Lung (tissue), 12 donors: ENCODE data around the gene VAT1L. TPM values are rescaled to one million over a fixed set of nuclear protein-coding genes. Genes with fewer than 3 reads are reported as not detected.
A peak's percentile ranks its signal among the peaks of the same experiment; 100 is the strongest.

Experiments
- ATAC-seq: fragments of 200-7000 bp; cut with Tn5 transposase; one replicate; pipeline ENCODE4 v1.9.1; 2020; ENCODE audit warnings: moderate number of reproducible peaks; ENCODE audit not compliant: insufficient read depth, low FRiP score
- DNase-seq, 3 donors: peaks; one replicate each; pipeline ENCODE4 v3.0.0-alpha.2; 2013 to 2017
- H3K27ac ChIP-seq, 2 donors: one replicate each; pipeline ENCODE4 v1.5.1; 2013; ENCODE audit warnings: mild to moderate bottlenecking in 2 of 2, moderate library complexity in 2 of 2, control low read depth in 1 of 2, inconsistent platforms in 1 of 2, low read depth in 1 of 2, low read length in 1 of 2
- H3K27me3 ChIP-seq, 3 donors: one replicate each; pipeline ENCODE4 v1.5.1; 2013; ENCODE audit warnings: low read length in 2 of 3; ENCODE audit not compliant: control insufficient read depth in 3 of 3, insufficient read depth in 3 of 3
- H3K36me3 ChIP-seq, 4 donors: one replicate each; pipeline ENCODE4 v1.5.1; 2013; ENCODE audit warnings: low read length in 4 of 4, mild to moderate bottlenecking in 1 of 4, moderate library complexity in 1 of 4; ENCODE audit not compliant: control insufficient read depth in 4 of 4, insufficient read depth in 4 of 4
- H3K4me1 ChIP-seq, 5 donors: one replicate each; pipeline ENCODE4 v1.5.1; 2013; ENCODE audit warnings: low read length in 5 of 5, mild to moderate bottlenecking in 2 of 5, moderate library complexity in 1 of 5; ENCODE audit not compliant: control insufficient read depth in 5 of 5, insufficient read depth in 5 of 5
- H3K4me3 ChIP-seq: one replicate; pipeline ENCODE4 v1.5.1; 2013; ENCODE audit warnings: mild to moderate bottlenecking, control low read depth, moderate library complexity
- H3K9ac ChIP-seq, 2 donors: one replicate each; pipeline ENCODE4 v1.5.1; 2013; ENCODE audit warnings: low read length in 2 of 2, control low read depth in 1 of 2; ENCODE audit not compliant: insufficient read depth in 1 of 2
- H3K9me3 ChIP-seq, 4 donors: one replicate each; pipeline ENCODE4 v1.5.1; 2013; ENCODE audit warnings: low read length in 3 of 4, mild to moderate bottlenecking in 1 of 4, moderate library complexity in 1 of 4; ENCODE audit not compliant: control insufficient read depth in 4 of 4, insufficient read depth in 3 of 4
- WGBS, 2 donors: extraction: QIAGEN DNeasy Blood & Tissue Kit; methylation state at CpG; one replicate each; pipeline ENCODE4 v1.1.7; 2013; 5-methylcytosine and 5-hydroxymethylcytosine counted together
- polyA plus RNA-seq, 2 donors: library from polyadenylated mRNA; stranded (reverse); fragments of 200-250 nt; gene quantifications; one replicate each; pipeline ENCODE4 v1.2.1, GENCODE V29; 2013
- total RNA-seq, 2 donors: library from RNA; depleted of rRNA in 1 of 2; stranded (reverse); fragments of >200 nt in 1 of 2; gene quantifications; one replicate each; pipeline ENCODE4 v1.2.1, GENCODE V29; 2014 to 2021
- TF ChIP-seq, protein P1 (sequence below): IDR thresholded peaks from 2 replicates; pipeline ENCODE4 v1.5.1; 2012; ENCODE audit warnings: mild to moderate bottlenecking; ENCODE audit errors: control extremely low read depth, extremely low read depth
- donor health status: control.
- donor health status: control.
- donor health status: Bipolar disorder and iron deficiency.
- donor health status: healthy.
- donor health status: DM: yes; HTN: yes; CAD: no.

VAT1L gene
- total and polyA plus RNA-seq, 4 donors = 0.14 to 3.3 (median 0.26) TPM

DNA sequence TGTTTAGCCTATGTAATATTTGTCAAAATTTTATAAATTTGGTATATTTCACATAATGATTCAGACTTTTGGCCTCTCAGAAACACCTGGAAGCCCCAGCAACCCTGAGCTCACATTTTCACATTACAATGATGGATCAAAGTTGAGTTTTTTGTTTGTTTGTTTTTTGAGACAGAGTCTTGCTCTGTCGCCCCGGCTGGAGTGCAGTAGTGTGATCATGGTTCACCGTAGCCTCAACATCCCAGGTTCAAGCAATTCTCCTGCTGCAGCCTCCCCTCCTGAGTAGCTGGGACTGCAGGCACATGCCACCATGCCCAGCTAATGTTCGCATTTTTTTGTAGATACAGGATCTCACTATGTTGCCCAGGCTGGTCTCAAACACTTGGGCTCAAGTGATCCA lies 10.6 kb upstream of the VAT1L start:
- Histone ChIP-seq H3K36me3 (no peaks in the 10 kb centered on the region), H3K27me3 (no peaks in the 10 kb centered on the region), H3K4me3 (no peak overlapping the region), H3K4me1 (no peaks in the 10 kb centered on the region), H3K9ac (no peak overlapping the region), H3K9me3 (peaks cover 0 to 3% (median 0%) of the 10 kb centered on the region in 4 donors), H3K27ac (no peak overlapping the region)
- no peak for DNase-seq
- ATAC-seq = no peak
- 96 to 97% methylated on average over 4 of the region's 4 CpGs for WGBS, 2 donors
- TF ChIP-seq, protein P1, sequence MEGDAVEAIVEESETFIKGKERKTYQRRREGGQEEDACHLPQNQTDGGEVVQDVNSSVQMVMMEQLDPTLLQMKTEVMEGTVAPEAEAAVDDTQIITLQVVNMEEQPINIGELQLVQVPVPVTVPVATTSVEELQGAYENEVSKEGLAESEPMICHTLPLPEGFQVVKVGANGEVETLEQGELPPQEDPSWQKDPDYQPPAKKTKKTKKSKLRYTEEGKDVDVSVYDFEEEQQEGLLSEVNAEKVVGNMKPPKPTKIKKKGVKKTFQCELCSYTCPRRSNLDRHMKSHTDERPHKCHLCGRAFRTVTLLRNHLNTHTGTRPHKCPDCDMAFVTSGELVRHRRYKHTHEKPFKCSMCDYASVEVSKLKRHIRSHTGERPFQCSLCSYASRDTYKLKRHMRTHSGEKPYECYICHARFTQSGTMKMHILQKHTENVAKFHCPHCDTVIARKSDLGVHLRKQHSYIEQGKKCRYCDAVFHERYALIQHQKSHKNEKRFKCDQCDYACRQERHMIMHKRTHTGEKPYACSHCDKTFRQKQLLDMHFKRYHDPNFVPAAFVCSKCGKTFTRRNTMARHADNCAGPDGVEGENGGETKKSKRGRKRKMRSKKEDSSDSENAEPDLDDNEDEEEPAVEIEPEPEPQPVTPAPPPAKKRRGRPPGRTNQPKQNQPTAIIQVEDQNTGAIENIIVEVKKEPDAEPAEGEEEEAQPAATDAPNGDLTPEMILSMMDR = no peak

DNA sequence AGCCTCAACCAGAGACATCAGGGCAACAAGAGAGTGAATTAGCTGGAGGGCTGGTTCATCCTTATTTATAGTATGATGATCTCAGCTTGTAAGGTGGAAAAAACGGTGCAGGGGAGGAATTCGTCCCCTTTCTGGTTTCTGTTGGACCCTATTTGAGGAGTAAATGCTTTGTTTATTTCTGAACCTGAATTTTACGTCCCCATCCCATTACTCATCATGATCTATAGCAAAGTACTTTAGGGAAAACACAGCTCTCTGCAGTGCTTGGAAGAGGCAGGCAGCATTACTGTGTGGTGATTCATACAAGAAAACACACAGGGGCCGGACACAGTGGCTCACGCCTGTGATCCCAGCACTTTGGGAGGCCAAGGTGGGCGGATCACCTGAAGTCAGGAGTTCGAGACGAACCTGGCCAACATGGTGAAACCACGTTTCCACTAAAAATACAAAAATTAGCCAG lies 8.0 kb upstream of the VAT1L start:
- ATAC-seq (peak; percentile 41), DNase-seq (no peak)

DNA sequence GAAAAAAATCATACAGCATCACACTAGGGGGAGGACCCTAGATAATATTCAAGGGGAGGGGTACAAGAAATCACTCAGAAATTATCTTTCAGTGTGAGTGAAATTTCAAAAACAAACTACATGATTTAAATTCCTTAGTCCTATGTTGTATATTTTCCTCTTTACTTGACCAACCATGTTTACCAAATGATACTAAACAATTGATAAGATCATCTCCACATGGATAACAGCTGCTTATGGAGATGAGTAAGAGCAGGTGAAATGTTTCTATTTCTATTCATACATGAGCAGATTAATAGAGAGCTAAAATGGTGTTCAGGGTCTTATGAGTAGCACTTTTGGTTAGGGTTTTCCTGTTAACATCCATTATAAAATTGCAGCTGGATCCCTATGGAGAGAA lies 7.3 kb upstream of the VAT1L start:
- no peak overlapping the region for H3K27ac ChIP-seq
- H3K36me3 ChIP-seq = no peaks in the 10 kb centered on the region
- no peaks in the 10 kb centered on the region for H3K9me3 ChIP-seq
- TF ChIP-seq, protein P1 = no peak
- H3K4me3 ChIP-seq = no peak overlapping the region
- ATAC-seq = no peak
- no peak for DNase-seq
- no peaks in the 10 kb centered on the region for H3K27me3 ChIP-seq
- peaks cover 0 to 9% (median 0%) of the 10 kb centered on the region in 5 donors for H3K4me1 ChIP-seq
- H3K9ac ChIP-seq = no peak overlapping the region

More for the DNA sequence above, 8.0 kb upstream of the VAT1L start:
- TF ChIP-seq, protein P1 = no peak
- Histone ChIP-seq H3K4me3 (no peak overlapping the region), H3K27me3 (no peaks in the 10 kb centered on the region), H3K27ac (no peak overlapping the region), H3K4me1 (peaks cover 0 to 2% (median 0%) of the 10 kb centered on the region in 5 donors), H3K9me3 (no peaks in the 10 kb centered on the region), H3K36me3 (no peaks in the 10 kb centered on the region), H3K9ac (no peak overlapping the region)
- 73 to 88% methylated on average over 9 of the region's 9 CpGs for WGBS, 2 donors

DNA sequence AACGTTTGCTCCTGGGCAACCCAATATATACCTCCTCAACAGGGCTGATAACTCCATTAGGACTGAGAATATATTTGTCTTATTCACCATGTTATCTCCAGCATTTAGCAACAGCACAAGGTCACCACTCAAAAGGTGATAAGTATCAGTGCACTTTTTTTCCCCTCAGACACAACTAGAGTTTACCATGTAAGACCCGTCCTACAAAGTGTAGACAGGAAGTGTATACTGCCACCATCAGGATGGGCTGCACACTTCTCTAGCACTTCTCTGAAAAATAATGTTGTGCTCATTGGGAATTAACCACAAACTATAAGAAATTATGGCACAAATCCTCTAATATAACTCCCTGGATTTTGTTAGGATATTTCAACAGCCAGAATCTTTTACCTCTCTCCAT lies 5.7 kb upstream of the VAT1L start:
- no peaks in the 10 kb centered on the region for H3K36me3 ChIP-seq
- no peak overlapping the region for H3K4me3 ChIP-seq
- TF ChIP-seq, protein P1 = no peak
- DNase-seq (no peak), ATAC-seq (no peak)
- no peak overlapping the region for H3K9ac ChIP-seq
- no peaks in the 10 kb centered on the region for H3K9me3 ChIP-seq
- H3K27me3 ChIP-seq = peaks cover 0 to 5% (median 5%) of the 10 kb centered on the region in 3 donors
- WGBS, 2 donors = 25 to 45% methylated on average over 2 of the region's 2 CpGs
- no peak overlapping the region for H3K27ac ChIP-seq
- peaks cover 0 to 17% (median 0%) of the 10 kb centered on the region in 5 donors for H3K4me1 ChIP-seq
